Aorta (tissue), 5 donors: ENCODE data around the gene NCOA5. TPM values are rescaled to one million over a fixed set of nuclear protein-coding genes. Genes with fewer than 3 reads are reported as not detected.

Experiments
- ATAC-seq: fragments of 200-7000 bp; cut with Tn5 transposase; one replicate; pipeline ENCODE4 v1.9.1; 2022; ENCODE audit warnings: moderate library complexity; ENCODE audit not compliant: low FRiP score
- DNase-seq, 2 donors: peaks; one replicate each; pipeline ENCODE4 v3.0.0-alpha.2; 2020
- H3K27ac ChIP-seq, 2 donors: one replicate each; pipeline ENCODE4 v1.5.1; 2013; ENCODE audit warnings: low read length in 2 of 2, mild to moderate bottlenecking in 2 of 2, moderate library complexity in 2 of 2, control low read depth in 1 of 2, inconsistent platforms in 1 of 2, low read depth in 1 of 2
- H3K27me3 ChIP-seq, 2 donors: one replicate each; pipeline ENCODE4 v1.6.1; 2013; ENCODE audit warnings: control low read depth in 1 of 2, low read length in 1 of 2, mild to moderate bottlenecking in 1 of 2, moderate library complexity in 1 of 2; ENCODE audit not compliant: insufficient read depth in 2 of 2, control insufficient read depth in 1 of 2
- H3K36me3 ChIP-seq, 2 donors: one replicate each; pipeline ENCODE4 v1.6.1; 2013; ENCODE audit warnings: control low read depth in 1 of 2, low read length in 1 of 2, mild to moderate bottlenecking in 1 of 2; ENCODE audit not compliant: insufficient read depth in 2 of 2, control insufficient read depth in 1 of 2
- H3K4me1 ChIP-seq, 2 donors: one replicate each; pipeline ENCODE4 v1.6.1; 2013; ENCODE audit warnings: low read length in 2 of 2, control low read depth in 1 of 2, mild to moderate bottlenecking in 1 of 2, moderate library complexity in 1 of 2; ENCODE audit not compliant: insufficient read depth in 2 of 2, control insufficient read depth in 1 of 2
- H3K4me3 ChIP-seq, 2 donors: one replicate each; pipeline ENCODE4 v1.5.1; 2013; ENCODE audit warnings: low read length in 2 of 2, control low read depth in 1 of 2, mild to moderate bottlenecking in 1 of 2
- H3K9me3 ChIP-seq: one replicate; pipeline ENCODE4 v1.6.1; 2013; ENCODE audit warnings: mild to moderate bottlenecking, low read length; ENCODE audit not compliant: control insufficient read depth
- WGBS, 2 donors: extraction: QIAGEN DNeasy Blood & Tissue Kit; methylation state at CpG; one replicate each; pipeline ENCODE4 v1.1.7; 2013; 5-methylcytosine and 5-hydroxymethylcytosine counted together
- intact Hi-C, 2 donors: fragments of 100-400 bp; cut with DNase I; formaldehyde crosslinking; loops; one replicate each; pipeline versions ENCODE4 v1.14.2 to v1.15.0; 2022
- polyA plus RNA-seq, 2 donors: library from polyadenylated mRNA; stranded (reverse); fragments of 200-250 nt; gene quantifications; one replicate each; pipeline ENCODE4 v1.2.3, GENCODE V29; 2013
- total RNA-seq, 2 donors: library from RNA; stranded (reverse); fragmentation: NEBNext Ultra II Directional; extraction: Animal tissue kit (Norgen Biotek cat#: 25700); gene quantifications; one replicate each; pipeline ENCODE4 v1.2.1, GENCODE V29; 2021
- donor health status: healthy with polysubstance abuse.
- donor health status: Bipolar disorder and iron deficiency.
- donor health status: DM: no; HTN: no; CAD: no.
- donor health status: DM: no; HTN: no; CAD: no.
- donor health status: DM: yes; HTN: yes; CAD: no.

Gene NCOA5
- total and polyA plus RNA-seq, 4 donors: 8.5 to 23.7 (median 14.5) TPM

GRCh38 chr20:46056970-46057855 is 32.5 kb downstream of the NCOA5 start:
- Histone ChIP-seq H3K27ac (no peak overlapping the region), H3K4me3 (no peak overlapping the region), H3K4me1 (no peaks in the 10 kb centered on the region), H3K9me3 (no peaks in the 10 kb centered on the region), H3K36me3 (peaks cover 0 to 3% of the 10 kb centered on the region in 2 donors), H3K27me3 (no peaks in the 10 kb centered on the region)
- 13 to 14% methylated on average over 63 to 65 of the region's 65 CpGs for WGBS, 2 donors
- intact Hi-C loops: no loop called here
- peak; percentile 70 to 87 for DNase-seq
- ATAC-seq: peak; percentile 58

- WGBS, 2 donors: 76 to 79% methylated on average over 15 of the region's 15 CpGs
- intact Hi-C loops: no loop called here
Observed at GRCh38 chr20:46056027-46056833, 33.5 kb downstream of the NCOA5 start.

GRCh38 chr20:46055269-46055668 is 34.5 kb downstream of the NCOA5 start:
- Histone ChIP-seq H3K27ac (no peak overlapping the region), H3K27me3 (no peaks in the 10 kb centered on the region)

More at GRCh38 chr20:46056027-46056833, 33.5 kb downstream of the NCOA5 start:
- Histone ChIP-seq H3K27me3 (no peaks in the 10 kb centered on the region), H3K4me1 (no peaks in the 10 kb centered on the region), H3K36me3 (no peaks in the 10 kb centered on the region), H3K4me3 (no peak overlapping the region), H3K27ac (no peak overlapping the region), H3K9me3 (no peaks in the 10 kb centered on the region)
- no peak for ATAC-seq
- no peak for DNase-seq

GRCh38 chr20:46054606-46055005 is 35.2 kb downstream of the NCOA5 start:
- no peak for DNase-seq
- H3K9me3 ChIP-seq: no peaks in the 10 kb centered on the region
- WGBS, 2 donors: 48 to 52% methylated on average over 6 of the region's 6 CpGs
- no peak overlapping the region for H3K4me3 ChIP-seq
- H3K27ac ChIP-seq: no peak overlapping the region
- no peak for ATAC-seq
- H3K4me1 ChIP-seq: no peaks in the 10 kb centered on the region
- no peaks in the 10 kb centered on the region for H3K27me3 ChIP-seq
- intact Hi-C loops: no loop called here
- H3K36me3 ChIP-seq: no peaks in the 10 kb centered on the region

More at GRCh38 chr20:46055269-46055668, 34.5 kb downstream of the NCOA5 start:
- no peak overlapping the region for H3K4me3 ChIP-seq
- no peak for DNase-seq
- intact Hi-C loops: no loop called here
- no peaks in the 10 kb centered on the region for H3K4me1 ChIP-seq
- H3K9me3 ChIP-seq: no peaks in the 10 kb centered on the region
- H3K36me3 ChIP-seq: no peaks in the 10 kb centered on the region
- ATAC-seq: no peak
- WGBS, 2 donors: 38 to 41% methylated on average over 1 of the region's 1 CpG

DNA sequence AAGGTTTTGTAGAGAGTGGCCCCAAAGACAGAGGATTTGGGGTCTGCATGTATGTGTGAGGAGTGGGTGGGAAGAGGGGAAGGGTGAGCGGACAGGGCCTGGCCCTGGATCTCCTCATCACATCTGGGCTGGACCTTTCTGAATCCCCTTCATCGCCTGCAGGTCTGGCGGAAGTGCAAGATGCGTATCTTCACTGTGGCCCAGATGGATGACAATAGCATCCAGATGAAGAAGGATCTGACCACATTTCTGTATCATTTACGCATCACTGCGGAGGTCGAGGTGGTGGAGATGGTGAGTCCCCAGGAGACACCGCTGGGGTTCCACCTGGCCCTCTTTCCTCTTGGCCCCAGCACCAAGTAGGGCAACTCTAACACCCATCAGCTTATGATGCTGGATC is 36.3 kb downstream of the NCOA5 start:
- intact Hi-C loops: no loop called here
- H3K27ac ChIP-seq: no peak overlapping the region
- H3K27me3 ChIP-seq: no peaks in the 10 kb centered on the region
- DNase-seq: no peak
- H3K36me3 ChIP-seq: no peaks in the 10 kb centered on the region
- H3K4me3 ChIP-seq: no peak overlapping the region
- no peaks in the 10 kb centered on the region for H3K9me3 ChIP-seq
- no peaks in the 10 kb centered on the region for H3K4me1 ChIP-seq
- ATAC-seq: no peak
- 82 to 88% methylated on average over 8 of the region's 8 CpGs for WGBS, 2 donors

DNA sequence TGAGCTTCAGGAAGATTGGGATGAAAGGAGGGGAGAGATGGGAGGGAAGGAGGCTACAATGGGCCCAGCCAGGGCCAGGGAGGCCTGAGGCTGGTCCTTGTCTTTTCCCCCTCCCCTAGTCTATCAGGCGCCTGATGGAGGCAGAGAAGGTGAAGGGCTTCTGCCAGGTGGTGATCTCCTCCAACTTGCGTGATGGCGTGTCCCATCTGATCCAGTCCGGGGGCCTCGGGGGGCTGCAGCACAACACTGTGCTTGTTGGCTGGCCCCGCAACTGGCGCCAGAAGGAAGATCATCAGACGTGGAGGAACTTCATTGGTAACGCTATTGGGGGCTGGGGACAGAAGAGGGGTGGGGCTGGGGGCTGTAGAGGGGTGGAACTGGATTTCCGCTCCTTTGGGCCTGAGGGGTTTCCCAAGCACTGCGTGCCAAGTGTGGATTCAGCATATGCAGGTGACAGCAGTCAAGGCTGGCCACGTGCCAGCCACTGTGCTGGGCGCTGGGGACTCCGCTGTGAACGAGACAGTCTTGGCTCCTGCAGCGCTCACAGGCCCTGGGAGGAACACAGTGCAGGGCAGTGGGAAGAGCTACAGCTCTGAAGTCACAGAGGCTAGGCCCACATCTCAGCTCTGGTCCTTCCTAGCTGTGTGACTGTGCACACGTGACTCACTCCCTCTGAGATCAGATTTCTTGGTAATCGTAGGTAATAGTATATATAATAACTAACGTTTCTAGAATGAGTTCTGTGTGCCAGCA is 38.0 kb downstream of the NCOA5 start:
- Histone ChIP-seq H3K9me3 (no peaks in the 10 kb centered on the region), H3K27ac (no peak overlapping the region), H3K36me3 (no peaks in the 10 kb centered on the region), H3K4me3 (no peak overlapping the region), H3K4me1 (no peaks in the 10 kb centered on the region), H3K27me3 (no peaks in the 10 kb centered on the region)
- 70 to 73% methylated on average over 19 of the region's 19 CpGs for WGBS, 2 donors
- no peak for DNase-seq
- ATAC-seq: no peak
- intact Hi-C loops: no loop called here

- ATAC-seq (no peak), DNase-seq (no peak)
- H3K4me1 ChIP-seq: no peaks in the 10 kb centered on the region
- H3K36me3 ChIP-seq: no peaks in the 10 kb centered on the region
- no peak overlapping the region for H3K27ac ChIP-seq
- no peak overlapping the region for H3K4me3 ChIP-seq
- H3K9me3 ChIP-seq: no peaks in the 10 kb centered on the region
- intact Hi-C loops: no loop called here
- no peaks in the 10 kb centered on the region for H3K27me3 ChIP-seq
Observed at GRCh38 chr20:46050885-46051284, 38.9 kb downstream of the NCOA5 start.

GRCh38 chr20:46050444-46050843 is 39.3 kb downstream of the NCOA5 start:
- no peaks in the 10 kb centered on the region for H3K4me1 ChIP-seq
- no peaks in the 10 kb centered on the region for H3K9me3 ChIP-seq
- WGBS, 2 donors: 58 to 62% methylated on average over 10 of the region's 10 CpGs
- no peaks in the 10 kb centered on the region for H3K27me3 ChIP-seq
- ATAC-seq: no peak
- H3K4me3 ChIP-seq: no peak overlapping the region
- H3K27ac ChIP-seq: no peak overlapping the region
- H3K36me3 ChIP-seq: no peaks in the 10 kb centered on the region
- intact Hi-C loops: no loop called here
- no peak for DNase-seq
